Head of caudate nucleus (tissue), 42 donors: ENCODE data around the gene LSM5.
"Not testable (repeated sequence)": the region's sequence is repeated elsewhere in the genome, so short reads cannot be mapped to it uniquely, and the experiment has no call there.

Experiments used
- DNase-seq, 42 donors: peaks; one replicate each; pipeline versions ENCODE4 v3.0.0 to v3.0.0-alpha.2; 2020 to 2021; ENCODE audit warnings: mixed read lengths in 7 of 42
- intact Hi-C: fragments of 100-400 bp; cut with DNase I; formaldehyde crosslinking; loops from one replicate; pipeline ENCODE4 v1.15.0; 2022

The LSM5 gene

DNA sequence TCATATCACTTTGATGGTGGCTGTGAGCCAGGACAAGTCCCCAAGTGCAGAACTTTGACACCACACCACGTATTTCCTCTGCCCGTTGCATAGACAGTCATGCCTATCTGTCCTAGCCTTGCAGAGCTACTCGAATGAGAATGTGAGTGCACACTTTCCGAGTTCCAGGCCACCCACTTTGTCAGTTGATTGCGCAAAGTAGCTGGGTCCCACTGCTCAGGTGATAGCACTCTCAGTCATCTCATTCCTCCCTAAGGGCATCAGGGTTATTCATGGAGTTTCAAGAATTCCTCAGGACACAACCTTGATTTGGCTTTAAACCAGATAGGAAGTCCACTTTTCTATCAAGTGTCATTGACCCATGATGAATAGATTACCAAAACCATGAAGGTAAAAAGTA lies 19.3 kb downstream of the LSM5 start:
- intact Hi-C loops = no loop called here
- DNase-seq = no peak

DNA sequence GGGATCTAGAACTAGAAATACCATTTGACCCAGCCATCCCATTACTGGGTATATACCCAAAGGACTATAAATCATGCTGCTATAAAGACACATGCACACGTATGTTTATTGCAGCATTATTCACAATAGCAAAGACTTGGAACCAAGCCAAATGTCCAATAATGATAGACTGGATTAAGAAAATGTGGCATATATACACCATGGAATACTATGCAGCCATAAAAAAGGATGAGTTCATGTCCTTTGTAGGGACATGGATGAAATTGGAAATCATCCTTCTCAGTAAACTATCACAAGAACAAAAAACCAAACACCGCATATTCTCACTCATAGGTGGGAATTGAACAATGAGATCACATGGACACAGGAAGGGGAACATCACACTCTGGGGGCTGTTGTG lies 20.2 kb downstream of the LSM5 start:
- intact Hi-C loops, DNase-seq: not testable (repeated sequence)

DNA sequence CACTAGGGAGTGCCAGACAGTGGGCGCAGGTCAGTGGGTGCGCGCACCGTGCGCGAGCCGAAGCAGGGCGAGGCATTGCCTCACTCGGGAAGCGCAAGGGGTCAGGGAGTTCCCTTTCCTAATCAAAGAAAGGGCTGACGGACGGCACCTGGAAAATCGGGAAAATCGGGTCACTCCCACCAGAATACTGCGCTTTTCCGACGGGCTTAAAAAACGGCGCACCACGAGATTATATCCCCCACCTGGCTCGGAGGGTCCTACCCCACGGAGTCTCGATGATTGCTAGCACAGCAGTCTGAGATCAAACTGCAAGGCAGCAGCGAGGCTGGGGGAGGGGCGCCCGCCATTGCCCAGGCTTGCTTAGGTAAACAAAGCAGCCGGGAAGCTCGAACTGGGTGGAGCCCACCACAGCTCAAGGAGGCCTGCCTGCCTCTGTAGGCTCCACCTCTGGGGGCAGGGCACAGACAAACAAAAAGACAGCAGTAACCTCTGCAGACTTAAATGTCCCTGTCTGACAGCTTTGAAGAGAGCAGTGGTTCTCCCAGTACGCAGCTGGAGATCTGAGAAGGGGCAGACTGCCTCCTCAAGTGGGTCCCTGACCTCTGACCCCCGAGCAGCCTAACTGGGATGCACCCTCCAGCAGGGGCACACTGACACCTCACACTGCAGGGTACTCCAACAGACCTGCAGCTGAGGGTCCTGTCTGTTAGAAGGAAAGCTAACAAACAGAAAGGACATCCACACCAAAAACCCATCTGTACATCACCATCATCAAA lies 25.4 kb downstream of the LSM5 start:
- DNase-seq, intact Hi-C loops: not testable (repeated sequence)

- DNase-seq = no peak
- intact Hi-C loops = no loop called here
Measured at GRCh38 chr7:32462977-32463376, 27.2 kb downstream of the LSM5 start.

GRCh38 chr7:32462451-32462850 lies 27.7 kb downstream of the LSM5 start:
- intact Hi-C loops = no loop called here
- no peak for DNase-seq

GRCh38 chr7:32461484-32461883 lies 28.7 kb downstream of the LSM5 start:
- intact Hi-C loops = no loop called here
- DNase-seq = no peak

DNA sequence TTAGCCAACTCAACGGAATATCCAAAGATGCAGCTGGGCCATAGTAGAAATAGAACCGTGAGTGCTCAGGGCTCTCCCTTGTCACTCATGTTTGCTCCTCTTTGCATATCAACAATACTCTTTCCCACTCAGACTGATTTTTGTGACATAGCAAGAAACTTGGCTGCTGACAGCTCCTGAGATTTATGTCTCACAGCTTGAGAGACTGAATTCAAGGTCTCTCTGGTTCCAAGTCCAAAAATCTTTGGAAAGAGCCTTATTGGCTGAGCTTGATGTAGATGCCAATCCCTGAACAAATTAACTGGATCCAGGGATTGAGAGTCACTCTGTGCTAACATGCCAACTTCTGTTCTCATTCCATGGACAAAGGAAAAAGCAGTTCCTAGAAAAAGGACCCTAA lies 30.4 kb downstream of the LSM5 start:
- DNase-seq = no peak
- intact Hi-C loops = no loop called here

GRCh38 chr7:32458025-32458424 lies 32.2 kb downstream of the LSM5 start:
- peak in 1 of 42 donors; percentile 7 for DNase-seq
- intact Hi-C loops = no loop called here

GRCh38 chr7:32453341-32454011 lies 36.7 kb downstream of the LSM5 start:
- DNase-seq = peak in 39 of 42 donors; percentile 2 to 82 (median 45)
- intact Hi-C loops = no loop called here

DNA sequence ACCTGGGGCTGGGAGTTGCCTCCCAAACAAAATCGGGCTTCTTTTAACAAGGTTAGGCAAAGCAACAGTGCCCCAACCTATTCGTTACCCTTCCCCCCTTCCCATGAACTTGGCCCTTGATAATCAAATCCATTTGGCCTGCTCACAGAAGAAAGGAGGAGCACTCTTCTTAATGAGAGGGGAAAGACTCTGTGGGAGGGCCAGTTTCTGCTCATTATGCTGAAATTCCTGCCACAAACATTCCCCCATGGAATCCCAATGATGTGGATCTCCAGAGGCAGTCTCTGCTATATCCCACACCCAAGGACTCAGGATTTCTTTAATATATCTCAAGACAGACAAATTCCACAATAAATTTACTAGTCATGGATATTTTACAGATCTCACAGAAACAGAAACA lies 43.0 kb downstream of the LSM5 start:
- intact Hi-C loops = no loop called here
- no peak for DNase-seq

GRCh38 chr7:32436146-32436928 lies 53.8 kb downstream of the LSM5 start:
- intact Hi-C loops = no loop called here
- DNase-seq = no peak
